Measurements from ENCODE around the gene ADGB. TPM values are rescaled to one million over a fixed set of nuclear protein-coding genes. Genes with fewer than 3 reads are reported as not detected.

ADGB gene
- total RNA-seq, 2 donors from 2014 or later, result 0.14 TPM; not detected in 1

Other genes starting within 250 kb of the ADGB start
- 1 to 10 TPM in 1 of 2 donors, under 1 TPM in 1; 0.39 to 1.5 TPM for gene RAB32, start 55.1 kb upstream of the ADGB start, total RNA-seq

Measured in activated T-cell treated with anti-CD3 and anti-CD28 coated beads, Interleukin-2, amount 50 U/mL, for 72 hours (primary cell).